OCI-LY3 (cell line): Measurements from ENCODE around the gene CAMK2B.

Experiments used
- EZH2phosphoT487 ChIP-seq: fragments of 200-600 bp; shearing (Covaris generic); IDR thresholded peaks from 2 replicates; pipeline ENCODE4 v1.6.1; 2018; ENCODE audit warnings: antibody characterized with exemption, mixed run types, low read depth
- TF ChIP-seq, protein P1 (sequence below): fragments of 200-600, 300-600 bp; sonication (generic); IDR thresholded peaks from 2 replicates; pipeline ENCODE4 v1.5.1; 2014; ENCODE audit warnings: antibody characterized with exemption, low read length, low read depth

DNA sequence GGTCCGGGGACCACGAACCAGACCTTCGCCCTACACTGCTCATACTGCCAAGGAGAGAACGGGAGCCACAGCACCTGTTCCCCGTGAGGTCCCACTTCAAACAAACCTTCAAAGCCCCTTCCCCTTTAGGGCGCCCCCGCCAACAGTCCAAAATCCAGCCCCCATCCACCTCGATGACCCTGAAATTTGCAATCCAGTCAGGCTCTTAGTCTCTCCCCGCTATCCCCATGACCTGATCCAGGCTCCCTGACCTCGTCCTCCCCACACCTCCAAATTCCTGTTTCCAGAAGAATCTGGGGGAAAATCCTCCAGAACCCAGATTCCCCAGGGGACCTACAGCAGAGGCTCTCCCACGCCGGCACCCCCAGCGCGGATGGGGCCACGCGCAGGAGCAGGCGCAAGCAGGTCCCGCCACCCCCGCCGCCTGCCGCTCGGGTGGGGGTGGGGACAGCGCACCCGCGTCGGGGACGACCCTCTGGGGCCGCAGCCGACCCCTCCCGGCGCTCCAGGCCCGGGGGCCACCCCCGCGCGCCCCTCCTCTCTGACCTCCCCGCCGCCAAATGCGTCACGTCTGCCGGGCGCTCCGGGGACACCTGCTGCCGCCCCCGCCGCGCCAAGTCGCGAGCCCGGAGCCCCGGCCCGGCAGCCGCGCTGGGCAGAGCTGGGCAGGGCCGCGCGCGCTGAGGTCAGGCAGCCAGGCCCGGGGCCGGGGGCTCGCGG is 753 bp downstream of the CAMK2B start:
- TF ChIP-seq, protein P1, sequence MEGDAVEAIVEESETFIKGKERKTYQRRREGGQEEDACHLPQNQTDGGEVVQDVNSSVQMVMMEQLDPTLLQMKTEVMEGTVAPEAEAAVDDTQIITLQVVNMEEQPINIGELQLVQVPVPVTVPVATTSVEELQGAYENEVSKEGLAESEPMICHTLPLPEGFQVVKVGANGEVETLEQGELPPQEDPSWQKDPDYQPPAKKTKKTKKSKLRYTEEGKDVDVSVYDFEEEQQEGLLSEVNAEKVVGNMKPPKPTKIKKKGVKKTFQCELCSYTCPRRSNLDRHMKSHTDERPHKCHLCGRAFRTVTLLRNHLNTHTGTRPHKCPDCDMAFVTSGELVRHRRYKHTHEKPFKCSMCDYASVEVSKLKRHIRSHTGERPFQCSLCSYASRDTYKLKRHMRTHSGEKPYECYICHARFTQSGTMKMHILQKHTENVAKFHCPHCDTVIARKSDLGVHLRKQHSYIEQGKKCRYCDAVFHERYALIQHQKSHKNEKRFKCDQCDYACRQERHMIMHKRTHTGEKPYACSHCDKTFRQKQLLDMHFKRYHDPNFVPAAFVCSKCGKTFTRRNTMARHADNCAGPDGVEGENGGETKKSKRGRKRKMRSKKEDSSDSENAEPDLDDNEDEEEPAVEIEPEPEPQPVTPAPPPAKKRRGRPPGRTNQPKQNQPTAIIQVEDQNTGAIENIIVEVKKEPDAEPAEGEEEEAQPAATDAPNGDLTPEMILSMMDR, result no peak
- no peak for TF ChIP-seq EZH2phosphoT487
